OCI-LY3 (cell line): ENCODE results near the gene STRN3.

Experiments
- EZH2phosphoT487 ChIP-seq: fragments of 200-600 bp; shearing (Covaris generic); IDR thresholded peaks from 2 replicates; pipeline ENCODE4 v1.6.1; 2018; ENCODE audit warnings: antibody characterized with exemption, mixed run types, low read depth
- TF ChIP-seq, protein P1 (sequence below): fragments of 200-600, 300-600 bp; sonication (generic); IDR thresholded peaks from 2 replicates; pipeline ENCODE4 v1.5.1; 2014; ENCODE audit warnings: antibody characterized with exemption, low read length, low read depth

- TF ChIP-seq, protein P1, sequence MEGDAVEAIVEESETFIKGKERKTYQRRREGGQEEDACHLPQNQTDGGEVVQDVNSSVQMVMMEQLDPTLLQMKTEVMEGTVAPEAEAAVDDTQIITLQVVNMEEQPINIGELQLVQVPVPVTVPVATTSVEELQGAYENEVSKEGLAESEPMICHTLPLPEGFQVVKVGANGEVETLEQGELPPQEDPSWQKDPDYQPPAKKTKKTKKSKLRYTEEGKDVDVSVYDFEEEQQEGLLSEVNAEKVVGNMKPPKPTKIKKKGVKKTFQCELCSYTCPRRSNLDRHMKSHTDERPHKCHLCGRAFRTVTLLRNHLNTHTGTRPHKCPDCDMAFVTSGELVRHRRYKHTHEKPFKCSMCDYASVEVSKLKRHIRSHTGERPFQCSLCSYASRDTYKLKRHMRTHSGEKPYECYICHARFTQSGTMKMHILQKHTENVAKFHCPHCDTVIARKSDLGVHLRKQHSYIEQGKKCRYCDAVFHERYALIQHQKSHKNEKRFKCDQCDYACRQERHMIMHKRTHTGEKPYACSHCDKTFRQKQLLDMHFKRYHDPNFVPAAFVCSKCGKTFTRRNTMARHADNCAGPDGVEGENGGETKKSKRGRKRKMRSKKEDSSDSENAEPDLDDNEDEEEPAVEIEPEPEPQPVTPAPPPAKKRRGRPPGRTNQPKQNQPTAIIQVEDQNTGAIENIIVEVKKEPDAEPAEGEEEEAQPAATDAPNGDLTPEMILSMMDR = no peak
- no peak for TF ChIP-seq EZH2phosphoT487
These were observed 172.2 kb downstream of the STRN3 start for GRCh38 chr14:30853946-30854345.
